B cell (primary cell): ENCODE results near the gene ADAMTS12.

ENCODE experiments used
- CTCF ChIP-seq: fragments of 200-600 bp; IDR thresholded peaks from one replicate; pipeline ENCODE4 v1.8.0; 2022; ENCODE audit warnings: antibody characterized with exemption, mild to moderate bottlenecking
- EZH2 ChIP-seq: IDR thresholded peaks from 2 replicates; pipeline ENCODE4 v1.6.1; 2012; ENCODE audit warnings: borderline replicate concordance, low read depth, mild to moderate bottlenecking, moderate library complexity, low read length; ENCODE audit not compliant: insufficient read depth, poor library complexity, severe bottlenecking

- no peak for TF ChIP-seq EZH2
- TF ChIP-seq CTCF = no peak
These were observed 47.1 kb upstream of the ADAMTS12 start for GRCh38 chr5:33938881-33939280.
